NT2/D1 (cell line): ENCODE measurements around the gene PTPRJ.
"Not testable (repeated sequence)": the region's sequence is repeated elsewhere in the genome, so short reads cannot be mapped to it uniquely, and the experiment has no call there.

Experiments
- DNase-seq: peaks from one replicate; pipeline ENCODE4 v3.0.0-alpha.2; 2011; ENCODE audit warnings: low read depth, low spot score
- H3K27me3 ChIP-seq: 2 replicates; pipeline ENCODE4 v1.6.0; 2011; ENCODE audit warnings: mild to moderate bottlenecking; ENCODE audit not compliant: insufficient read length, insufficient read depth
- H3K36me3 ChIP-seq: 2 replicates; pipeline ENCODE4 v1.6.1; 2011; ENCODE audit warnings: mild to moderate bottlenecking, low read length, mixed read lengths; ENCODE audit not compliant: insufficient read depth, insufficient read length
- H3K4me1 ChIP-seq: 2 replicates; pipeline ENCODE4 v1.5.1; 2011; ENCODE audit not compliant: insufficient read depth, insufficient read length
- H3K4me3 ChIP-seq: 2 replicates; pipeline ENCODE4 v1.5.1; 2011; ENCODE audit warnings: low read depth; ENCODE audit not compliant: insufficient read length
- H3K9ac ChIP-seq: 2 replicates; pipeline ENCODE4 v1.6.0; 2011; ENCODE audit warnings: low read depth; ENCODE audit not compliant: insufficient read length
- H3K9me3 ChIP-seq: 2 replicates; pipeline ENCODE4 v1.5.1; 2011; ENCODE audit warnings: mild to moderate bottlenecking, low read length; ENCODE audit not compliant: insufficient read depth
- SUZ12 ChIP-seq: IDR thresholded peaks from 2 replicates; pipeline ENCODE4 v1.6.1; 2011; ENCODE audit not compliant: insufficient read length, insufficient read depth; ENCODE audit errors: extremely low read depth
- YY1 ChIP-seq: IDR thresholded peaks from 2 replicates; pipeline ENCODE4 v1.6.1; 2011; ENCODE audit not compliant: insufficient read length, insufficient read depth
- ZNF274 ChIP-seq: IDR thresholded peaks from 2 replicates; pipeline ENCODE4 v1.6.1; 2011; ENCODE audit warnings: mild to moderate bottlenecking, low read depth, low read length

The PTPRJ gene

DNA sequence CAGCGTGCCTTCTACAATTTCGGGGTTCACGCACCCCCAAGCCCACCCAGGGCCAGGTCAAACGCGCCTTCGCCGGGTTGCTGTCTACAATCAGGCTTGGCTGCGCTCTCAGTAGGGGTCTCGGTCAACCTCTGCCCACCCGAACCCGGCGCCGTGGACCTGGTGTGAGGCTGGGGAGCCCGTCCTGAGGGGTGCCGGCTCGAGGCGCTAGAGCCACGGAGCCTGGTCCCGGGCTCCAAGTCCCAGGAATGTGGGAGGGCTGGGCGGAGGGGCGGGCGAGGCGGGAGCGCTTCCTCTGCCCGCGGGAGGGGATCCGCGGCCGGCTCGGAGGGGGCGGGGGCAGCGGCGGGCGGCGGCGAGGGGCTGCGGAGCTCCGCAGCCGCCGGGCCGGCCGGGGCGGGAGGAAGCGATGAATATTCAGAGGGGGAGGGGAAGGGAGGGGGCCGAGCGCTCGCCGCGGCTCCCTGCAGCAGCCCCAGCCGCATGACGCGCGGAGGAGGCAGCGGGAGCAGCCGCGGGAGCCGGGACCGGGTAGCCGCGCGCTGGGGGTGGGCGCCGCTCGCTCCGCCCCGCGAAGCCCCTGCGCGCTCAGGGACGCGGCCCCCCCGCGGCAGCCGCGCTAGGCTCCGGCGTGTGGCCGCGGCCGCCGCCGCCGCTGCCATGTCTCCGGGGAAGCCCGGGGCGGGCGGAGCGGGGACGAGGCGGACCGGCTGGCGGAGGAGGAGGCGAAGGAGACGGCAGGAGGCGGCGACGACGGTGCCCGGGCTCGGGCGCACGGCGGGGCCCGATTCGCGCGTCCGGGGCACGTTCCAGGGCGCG, at the start of gene PTPRJ:
PTPRJ (plus strand) TSS at position 472 of the 819 bp plus-strand sequence. CDS start 354 bp downstream, outside the sequence.
- DNase-seq = no peak
- peaks cover 12% of the 10 kb centered on the region for H3K36me3 ChIP-seq
- H3K4me1 ChIP-seq = peaks cover 9% of the 10 kb centered on the region
- H3K9ac ChIP-seq = peak within 1 kb of the TSS; percentile 87
- TF ChIP-seq YY1 (no peak), ZNF274 (no peak), SUZ12 (no peak)
- peaks cover 5% of the 10 kb centered on the region for H3K27me3 ChIP-seq
- H3K9me3 ChIP-seq = no peaks in the 10 kb centered on the region
- peak within 1 kb of the TSS; percentile 64 for H3K4me3 ChIP-seq

DNA sequence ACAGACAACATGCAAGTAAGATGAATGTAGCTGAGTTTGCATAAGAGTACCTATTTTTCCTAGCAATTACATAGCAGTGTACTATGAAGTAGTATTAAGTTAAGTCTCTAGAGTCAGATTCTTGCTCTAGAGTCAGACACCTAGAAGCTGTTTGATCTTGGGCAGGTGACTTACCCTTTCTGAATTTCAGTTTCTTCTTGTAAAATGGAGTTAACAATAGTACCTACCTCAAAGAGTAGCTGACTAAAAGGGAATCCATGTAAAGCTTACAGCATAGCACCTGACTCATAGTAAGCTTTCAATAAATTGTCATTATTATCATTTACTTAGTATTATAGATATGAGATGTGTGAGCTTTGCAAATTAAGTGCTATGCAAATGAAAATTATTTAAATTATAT, 47.8 kb upstream of the PTPRJ start:
- H3K4me1 ChIP-seq = no peaks in the 10 kb centered on the region
- DNase-seq = no peak
- no peak overlapping the region for H3K4me3 ChIP-seq
- H3K9ac ChIP-seq = no peak overlapping the region
- no peaks in the 10 kb centered on the region for H3K27me3 ChIP-seq
- no peaks in the 10 kb centered on the region for H3K9me3 ChIP-seq
- TF ChIP-seq ZNF274 (no peak), SUZ12 (no peak), YY1 (no peak)
- H3K36me3 ChIP-seq = no peaks in the 10 kb centered on the region

DNA sequence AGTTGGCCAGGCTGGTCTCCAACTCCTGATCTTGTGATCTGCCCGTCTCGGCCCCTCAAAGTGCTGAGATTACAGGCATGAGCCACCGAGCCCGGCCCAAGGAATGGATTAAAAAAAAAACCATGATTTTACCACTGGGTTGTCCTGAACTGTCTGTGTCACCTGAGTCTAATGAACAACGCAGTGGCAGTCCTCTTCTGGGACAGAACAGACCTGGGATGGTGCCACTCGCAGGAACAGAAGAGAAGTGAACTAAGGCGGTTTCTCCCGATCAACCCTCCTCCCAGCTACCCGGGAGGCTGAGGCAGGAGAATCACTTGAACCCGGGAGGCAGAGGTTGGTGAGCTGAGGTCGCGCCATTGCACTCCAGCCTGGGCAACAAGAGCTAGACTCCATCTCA, 46.6 kb upstream of the PTPRJ start:
- not testable (repeated sequence) for H3K36me3 ChIP-seq

DNA sequence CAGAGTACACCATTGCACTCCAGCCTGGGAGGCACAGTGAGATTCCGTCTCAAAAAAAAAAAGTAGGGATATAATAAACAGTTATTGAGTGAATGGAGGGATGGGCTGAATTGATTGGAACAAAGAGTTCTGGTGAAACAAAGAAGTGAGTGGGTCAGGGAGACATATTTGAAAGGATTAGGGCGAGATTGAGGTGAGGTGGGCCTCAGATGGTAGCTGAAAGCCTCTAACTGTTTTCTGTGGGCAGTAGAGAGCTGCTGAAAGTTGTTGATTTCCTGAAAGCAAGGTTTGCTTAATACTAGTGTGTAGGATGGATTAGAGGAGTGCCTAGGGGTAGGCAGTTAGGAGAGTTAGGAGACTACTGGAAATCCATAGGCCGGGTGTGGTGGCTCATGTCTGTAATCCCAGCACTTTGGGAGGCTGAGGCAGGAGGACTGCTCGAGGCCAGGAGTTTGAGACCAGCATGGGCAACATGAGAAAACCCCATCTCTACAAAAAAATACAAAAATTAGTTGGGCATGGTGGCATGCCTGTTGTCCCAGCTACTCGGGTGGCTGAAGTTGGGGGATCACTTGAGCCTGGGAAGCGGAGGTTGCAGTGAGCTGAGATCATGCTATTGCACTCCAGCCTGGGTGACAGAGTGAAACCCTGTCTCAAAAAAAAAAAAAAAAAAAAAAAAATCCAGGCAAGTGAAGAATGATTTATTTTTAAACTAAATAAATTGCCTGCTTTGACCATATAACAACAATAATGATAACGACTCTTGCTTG, 41.4 kb upstream of the PTPRJ start:
- TF ChIP-seq SUZ12 = no peak
- TF ChIP-seq YY1 = no peak
- TF ChIP-seq ZNF274 = no peak
- Histone ChIP-seq H3K9ac (no peak overlapping the region), H3K27me3 (no peaks in the 10 kb centered on the region), H3K4me1 (peaks cover 6% of the 10 kb centered on the region), H3K4me3 (no peak overlapping the region), H3K9me3 (no peaks in the 10 kb centered on the region), H3K36me3 (no peaks in the 10 kb centered on the region)
- no peak for DNase-seq

More for the DNA sequence above, 46.6 kb upstream of the PTPRJ start:
- not testable (repeated sequence) for H3K4me1 ChIP-seq, H3K27me3 ChIP-seq, H3K9ac ChIP-seq, H3K9me3 ChIP-seq, DNase-seq, H3K4me3 ChIP-seq

DNA sequence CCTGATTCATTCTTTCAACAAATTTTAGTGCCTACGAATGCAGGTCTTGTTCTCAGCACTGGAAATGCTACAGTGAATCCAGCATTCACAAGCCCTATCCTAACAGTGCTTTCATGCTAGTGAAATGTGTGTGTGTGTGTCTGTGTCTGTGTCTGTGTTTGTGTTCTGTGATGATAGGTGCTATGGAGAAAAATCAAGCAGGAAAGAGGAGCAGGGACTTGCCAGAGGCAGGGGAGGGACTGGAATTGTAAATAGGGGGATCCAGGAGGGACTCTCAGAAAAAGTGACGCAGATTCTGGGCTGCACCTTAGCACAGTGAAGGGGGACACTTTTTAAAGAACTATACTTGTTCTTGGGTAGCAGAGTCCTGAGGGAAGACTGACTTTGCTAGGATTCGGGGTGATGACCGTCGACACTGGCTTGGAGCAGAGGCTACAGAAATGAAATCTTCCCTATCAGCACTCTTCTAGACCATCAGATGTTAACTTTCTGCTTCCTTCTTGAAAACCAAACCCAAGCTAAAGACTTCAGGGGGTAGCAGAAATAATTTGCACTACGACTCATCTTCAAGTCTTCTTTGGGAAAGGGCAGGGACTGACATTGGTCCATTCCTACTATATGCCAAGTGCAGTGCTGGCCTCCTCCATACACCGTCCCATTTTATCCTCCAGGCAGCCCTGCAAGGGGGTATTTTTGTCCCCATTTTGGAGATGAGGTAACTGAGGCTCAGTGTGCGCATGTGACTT, 39.3 kb upstream of the PTPRJ start:
- no peak overlapping the region for H3K9ac ChIP-seq
- TF ChIP-seq YY1 (no peak), SUZ12 (no peak), ZNF274 (no peak)
- DNase-seq = no peak
- no peak overlapping the region for H3K4me3 ChIP-seq
- no peaks in the 10 kb centered on the region for H3K9me3 ChIP-seq
- peaks cover 6% of the 10 kb centered on the region for H3K4me1 ChIP-seq
- H3K36me3 ChIP-seq = no peaks in the 10 kb centered on the region
- no peaks in the 10 kb centered on the region for H3K27me3 ChIP-seq

DNA sequence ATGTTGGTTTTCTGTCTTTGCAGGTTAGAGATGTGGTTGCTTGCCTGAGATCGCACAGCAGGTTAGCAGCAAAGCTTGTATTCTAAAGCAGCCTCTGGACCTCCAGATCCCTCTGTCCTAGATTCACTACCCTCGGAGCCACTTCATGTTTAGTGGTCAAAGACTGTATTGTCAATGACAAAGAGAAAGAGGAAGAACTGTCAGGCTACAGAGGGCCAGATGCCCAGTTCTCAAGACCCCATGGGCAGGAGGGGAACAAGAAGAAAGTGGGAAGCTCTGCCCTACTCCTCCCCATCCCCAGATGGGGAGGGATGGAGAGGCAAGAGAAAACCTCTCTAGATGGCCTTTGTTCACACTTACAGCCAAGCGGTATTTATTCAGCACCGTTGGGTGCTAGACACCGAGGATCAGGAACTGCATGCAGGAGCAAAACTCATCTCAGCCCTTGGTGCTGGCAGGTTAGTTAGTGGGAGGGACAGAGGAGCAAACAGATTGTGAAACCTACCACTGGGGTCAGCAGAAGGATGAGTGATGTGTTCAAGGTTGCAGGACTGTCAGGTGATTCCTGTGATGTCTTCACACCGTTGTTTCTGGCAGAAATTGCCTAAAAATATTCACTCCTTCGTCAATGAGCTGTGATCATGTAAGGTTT, 38.3 kb upstream of the PTPRJ start:
- Histone ChIP-seq H3K9me3 (no peaks in the 10 kb centered on the region), H3K4me1 (peaks cover 6% of the 10 kb centered on the region), H3K36me3 (no peaks in the 10 kb centered on the region), H3K4me3 (no peak overlapping the region), H3K9ac (no peak overlapping the region), H3K27me3 (no peaks in the 10 kb centered on the region)
- no peak for DNase-seq
- TF ChIP-seq YY1 (no peak), ZNF274 (no peak), SUZ12 (no peak)
